HepG2 (cell line): ENCODE results near the gene TNP2. TPM values are rescaled to one million over a fixed set of nuclear protein-coding genes. Genes with fewer than 3 reads are reported as not detected.

ENCODE experiments used
- CEBPG ChIP-seq: IDR thresholded peaks from 2 replicates; pipeline ENCODE4 v1.6.1; 2016
- ESRRA ChIP-seq: sonication (generic); formaldehyde crosslinking; IDR thresholded peaks from 2 replicates; pipeline ENCODE4 v1.5.1; 2020; ENCODE audit warnings: mild to moderate bottlenecking, low read depth, missing genetic modification reagents
- ISX ChIP-seq: sonication (generic); formaldehyde crosslinking; conservative IDR thresholded peaks from 2 replicates; pipeline ENCODE4 v1.5.0; 2020; ENCODE audit warnings: missing genetic modification reagents
- MZF1 ChIP-seq: sonication (generic); formaldehyde crosslinking; IDR thresholded peaks from 2 replicates; pipeline ENCODE4 v1.8.1; 2023; ENCODE audit warnings: mild to moderate bottlenecking, missing genetic modification reagents, borderline replicate concordance
- NCOR1 ChIP-seq: fragments of 200-600 bp; sonication (generic); IDR thresholded peaks from 2 replicates; pipeline ENCODE4 v1.7.0; 2017; ENCODE audit warnings: antibody characterized with exemption, low read length, borderline replicate concordance
- NFIB ChIP-seq: sonication (generic); formaldehyde crosslinking; IDR thresholded peaks from 2 replicates; pipeline ENCODE4 v1.9.0; 2021; ENCODE audit warnings: missing genetic modification reagents, mild to moderate bottlenecking, borderline replicate concordance
- SAFB2 ChIP-seq: sonication (generic); formaldehyde crosslinking; IDR thresholded peaks from 2 replicates; pipeline ENCODE4 v1.5.1; 2020; ENCODE audit warnings: missing genetic modification reagents, low read depth, mild to moderate bottlenecking, borderline replicate concordance
- ZNF20 ChIP-seq: sonication (generic); formaldehyde crosslinking; IDR thresholded peaks from 2 replicates; pipeline ENCODE4 v1.4.0; 2020; ENCODE audit warnings: mild to moderate bottlenecking, moderate library complexity, missing genetic modification reagents
- ZNF839 ChIP-seq: sonication (generic); formaldehyde crosslinking; IDR thresholded peaks from 2 replicates; pipeline ENCODE4 v1.4.0; 2020; ENCODE audit warnings: missing genetic modification reagents, mild to moderate bottlenecking, borderline replicate concordance
- polyA plus RNA-seq, 8 experiments: library from polyadenylated mRNA; depleted of rRNA in 3 of 8; stranded (reverse) in 7 of 8; unstranded in 1 of 8; fragments of >200 nt; fragmentation: Illumina TruSeq in 4 of 8; extraction: Trizol in 4 of 8; gene quantifications; 2 replicates each; pipeline versions ENCODE4 v1.2.1 to v1.2.3, GENCODE V29; 2011 to 2016; ENCODE audit warnings: low read depth in 4 of 8, missing spikeins in 1 of 8, mixed read lengths in 1 of 8; ENCODE audit not compliant: insufficient read depth in 1 of 8
- total RNA-seq, 5 experiments: library from RNA; depleted of rRNA; stranded (reverse); fragments of >200 nt; fragmentation: Illumina TruSeq; extraction: Trizol; gene quantifications; 2 replicates each; pipeline ENCODE4 v1.2.3, GENCODE V29; 2016; ENCODE audit warnings: low read depth in 1 of 5
- TF ChIP-seq, protein P1 (sequence below): IDR thresholded peaks from 2 replicates; pipeline ENCODE4 v1.6.1; 2018; ENCODE audit warnings: missing genetic modification reagents, mild to moderate bottlenecking, missing compliant biosample characterization
- TF ChIP-seq, protein P2 (sequence below): sonication (generic); formaldehyde crosslinking; IDR thresholded peaks from 2 replicates; pipeline ENCODE4 v1.5.0; 2020; ENCODE audit warnings: missing genetic modification reagents
- TF ChIP-seq, protein P3 (sequence below): sonication (generic); formaldehyde crosslinking; IDR thresholded peaks from 2 replicates; pipeline ENCODE4 v1.5.1; 2020; ENCODE audit warnings: mild to moderate bottlenecking, missing genetic modification reagents
- TF ChIP-seq, protein P4 (sequence below): sonication (generic); formaldehyde crosslinking; IDR thresholded peaks from 2 replicates; pipeline ENCODE4 v1.5.0; 2020; ENCODE audit warnings: mild to moderate bottlenecking, missing genetic modification reagents, borderline replicate concordance
- TF ChIP-seq, protein P5 (sequence below): sonication (generic); formaldehyde crosslinking; IDR thresholded peaks from 2 replicates; pipeline ENCODE4 v1.4.0; 2020; ENCODE audit warnings: missing genetic modification reagents
- TF ChIP-seq, protein P6 (sequence below): sonication (generic); formaldehyde crosslinking; conservative IDR thresholded peaks from 2 replicates; pipeline ENCODE4 v1.8.1; 2023; ENCODE audit warnings: missing genetic modification reagents

The TNP2 gene
- total and polyA plus RNA-seq, 2 of the 13 experiments (the other 11 are each of a cell fraction or from before 2014, with no cell fraction given): not detected

DNA sequence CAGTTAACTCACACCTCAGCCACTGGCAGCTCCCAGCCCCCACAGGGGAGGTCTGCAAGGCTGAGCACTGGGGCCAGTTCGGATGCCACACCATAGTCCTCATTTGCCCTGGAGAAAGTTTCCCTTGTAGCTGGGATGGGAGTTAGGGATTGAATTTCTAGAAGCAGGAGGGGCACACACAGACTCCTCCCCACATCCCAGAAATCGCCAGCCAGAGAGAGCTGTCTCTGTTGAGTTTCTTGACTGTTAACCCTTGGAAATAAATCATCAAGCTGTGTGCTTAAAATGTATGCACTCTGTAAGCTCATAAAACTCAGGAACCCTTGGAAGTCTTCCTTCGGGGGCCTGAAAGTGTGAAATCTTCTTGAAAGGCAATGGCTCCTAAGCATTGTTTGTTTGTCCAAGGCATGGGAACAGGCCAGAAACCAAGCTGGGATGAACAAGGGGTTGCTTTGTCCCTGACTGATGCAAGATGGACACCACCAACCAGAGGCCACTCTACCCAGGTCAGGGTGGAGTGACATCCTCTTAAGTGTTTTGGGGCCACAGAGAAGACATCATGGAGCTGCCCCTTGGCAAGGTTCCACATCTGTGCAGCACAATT lies 4.7 kb upstream of the TNP2 start (continued):
- TF ChIP-seq, protein P1, sequence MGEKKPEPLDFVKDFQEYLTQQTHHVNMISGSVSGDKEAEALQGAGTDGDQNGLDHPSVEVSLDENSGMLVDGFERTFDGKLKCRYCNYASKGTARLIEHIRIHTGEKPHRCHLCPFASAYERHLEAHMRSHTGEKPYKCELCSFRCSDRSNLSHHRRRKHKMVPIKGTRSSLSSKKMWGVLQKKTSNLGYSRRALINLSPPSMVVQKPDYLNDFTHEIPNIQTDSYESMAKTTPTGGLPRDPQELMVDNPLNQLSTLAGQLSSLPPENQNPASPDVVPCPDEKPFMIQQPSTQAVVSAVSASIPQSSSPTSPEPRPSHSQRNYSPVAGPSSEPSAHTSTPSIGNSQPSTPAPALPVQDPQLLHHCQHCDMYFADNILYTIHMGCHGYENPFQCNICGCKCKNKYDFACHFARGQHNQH: peak; percentile 22; the same call in 1 of the 2 replicates
- TF ChIP-seq CEBPG (peak; percentile 92), ESRRA (CRISPR knock-in tag) (no peak), SAFB2 (CRISPR knock-in tag) (peak; percentile 26; the same call in 1 of the 2 replicates), NFIB (CRISPR knock-in tag) (no peak), ZNF20 (CRISPR knock-in tag) (no peak; the same call in 1 of the 2 replicates), ISX (CRISPR knock-in tag) (no peak), MZF1 (CRISPR knock-in tag) (no peak), NCOR1 (peak; percentile 26; the same call in 1 of the 2 replicates), ZNF839 (CRISPR knock-in tag) (no peak)
- TF ChIP-seq, protein P2, sequence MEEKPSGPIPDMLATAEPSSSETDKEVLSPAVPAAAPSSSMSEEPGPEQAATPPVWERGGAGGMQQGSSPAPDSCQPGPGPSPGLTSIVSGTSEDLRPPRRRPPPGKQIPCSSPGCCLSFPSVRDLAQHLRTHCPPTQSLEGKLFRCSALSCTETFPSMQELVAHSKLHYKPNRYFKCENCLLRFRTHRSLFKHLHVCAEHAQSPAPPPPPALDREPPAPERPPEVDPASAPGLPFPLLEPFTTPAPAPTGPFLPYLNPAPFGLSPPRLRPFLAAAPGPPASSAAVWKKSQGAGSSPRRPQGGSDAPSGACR (CRISPR knock-in tag): no peak
- TF ChIP-seq, protein P3, sequence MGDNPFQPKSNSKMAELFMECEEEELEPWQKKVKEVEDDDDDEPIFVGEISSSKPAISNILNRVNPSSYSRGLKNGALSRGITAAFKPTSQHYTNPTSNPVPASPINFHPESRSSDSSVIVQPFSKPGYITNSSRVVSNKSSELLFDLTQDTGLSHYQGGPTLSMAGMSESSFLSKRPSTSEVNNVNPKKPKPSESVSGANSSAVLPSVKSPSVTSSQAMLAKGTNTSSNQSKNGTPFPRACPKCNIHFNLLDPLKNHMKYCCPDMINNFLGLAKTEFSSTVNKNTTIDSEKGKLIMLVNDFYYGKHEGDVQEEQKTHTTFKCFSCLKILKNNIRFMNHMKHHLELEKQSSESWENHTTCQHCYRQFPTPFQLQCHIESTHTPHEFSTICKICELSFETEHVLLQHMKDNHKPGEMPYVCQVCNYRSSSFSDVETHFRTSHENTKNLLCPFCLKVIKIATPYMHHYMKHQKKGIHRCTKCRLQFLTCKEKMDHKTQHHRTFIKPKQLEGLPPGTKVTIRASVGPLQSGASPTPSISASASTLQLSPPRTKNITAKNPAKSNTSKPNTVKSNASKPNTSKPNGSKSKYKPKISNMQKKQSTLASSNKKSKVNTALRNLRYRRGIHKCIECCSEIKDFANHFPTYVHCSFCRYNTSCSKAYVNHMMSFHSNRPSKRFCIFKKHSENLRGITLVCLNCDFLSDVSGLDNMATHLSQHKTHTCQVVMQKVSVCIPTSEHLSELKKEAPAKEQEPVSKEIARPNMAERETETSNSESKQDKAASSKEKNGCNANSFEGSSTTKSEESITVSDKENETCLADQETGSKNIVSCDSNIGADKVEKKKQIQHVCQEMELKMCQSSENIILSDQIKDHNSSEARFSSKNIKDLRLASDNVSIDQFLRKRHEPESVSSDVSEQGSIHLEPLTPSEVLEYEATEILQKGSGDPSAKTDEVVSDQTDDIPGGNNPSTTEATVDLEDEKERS (CRISPR knock-in tag): peak; percentile 82
- TF ChIP-seq, protein P4, sequence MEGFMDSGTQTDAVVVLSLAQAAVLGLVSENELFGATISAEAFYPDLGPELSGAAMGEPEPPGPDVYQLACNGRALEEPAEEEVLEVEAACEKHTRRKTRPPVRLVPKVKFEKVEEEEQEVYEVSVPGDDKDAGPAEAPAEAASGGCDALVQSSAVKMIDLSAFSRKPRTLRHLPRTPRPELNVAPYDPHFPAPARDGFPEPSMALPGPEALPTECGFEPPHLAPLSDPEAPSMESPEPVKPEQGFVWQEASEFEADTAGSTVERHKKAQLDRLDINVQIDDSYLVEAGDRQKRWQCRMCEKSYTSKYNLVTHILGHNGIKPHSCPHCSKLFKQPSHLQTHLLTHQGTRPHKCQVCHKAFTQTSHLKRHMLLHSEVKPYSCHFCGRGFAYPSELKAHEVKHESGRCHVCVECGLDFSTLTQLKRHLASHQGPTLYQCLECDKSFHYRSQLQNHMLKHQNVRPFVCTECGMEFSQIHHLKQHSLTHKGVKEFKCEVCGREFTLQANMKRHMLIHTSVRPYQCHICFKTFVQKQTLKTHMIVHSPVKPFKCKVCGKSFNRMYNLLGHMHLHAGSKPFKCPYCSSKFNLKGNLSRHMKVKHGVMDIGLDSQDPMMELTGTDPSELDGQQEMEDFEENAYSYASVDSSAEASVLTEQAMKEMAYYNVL (CRISPR knock-in tag): no peak
- TF ChIP-seq, protein P5, sequence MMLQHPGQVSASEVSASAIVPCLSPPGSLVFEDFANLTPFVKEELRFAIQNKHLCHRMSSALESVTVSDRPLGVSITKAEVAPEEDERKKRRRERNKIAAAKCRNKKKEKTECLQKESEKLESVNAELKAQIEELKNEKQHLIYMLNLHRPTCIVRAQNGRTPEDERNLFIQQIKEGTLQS: no peak
- TF ChIP-seq, protein P6, sequence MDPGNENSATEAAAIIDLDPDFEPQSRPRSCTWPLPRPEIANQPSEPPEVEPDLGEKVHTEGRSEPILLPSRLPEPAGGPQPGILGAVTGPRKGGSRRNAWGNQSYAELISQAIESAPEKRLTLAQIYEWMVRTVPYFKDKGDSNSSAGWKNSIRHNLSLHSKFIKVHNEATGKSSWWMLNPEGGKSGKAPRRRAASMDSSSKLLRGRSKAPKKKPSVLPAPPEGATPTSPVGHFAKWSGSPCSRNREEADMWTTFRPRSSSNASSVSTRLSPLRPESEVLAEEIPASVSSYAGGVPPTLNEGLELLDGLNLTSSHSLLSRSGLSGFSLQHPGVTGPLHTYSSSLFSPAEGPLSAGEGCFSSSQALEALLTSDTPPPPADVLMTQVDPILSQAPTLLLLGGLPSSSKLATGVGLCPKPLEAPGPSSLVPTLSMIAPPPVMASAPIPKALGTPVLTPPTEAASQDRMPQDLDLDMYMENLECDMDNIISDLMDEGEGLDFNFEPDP (CRISPR knock-in tag): no peak
